Stimulated activated CD8-positive, alpha-beta memory T cell treated with anti-CD3 and anti-CD28 coated beads, Interleukin-15, amount 100 ng/mL, for 48 hours (primary cell): Measurements from ENCODE around the gene ISOC1.

Experiments used
- DNase-seq, 2 donors: peaks; one replicate each; pipeline ENCODE4 v3.0.0-alpha.2; 2020; ENCODE audit warnings: low read depth in 2 of 2

The ISOC1 gene

DNA sequence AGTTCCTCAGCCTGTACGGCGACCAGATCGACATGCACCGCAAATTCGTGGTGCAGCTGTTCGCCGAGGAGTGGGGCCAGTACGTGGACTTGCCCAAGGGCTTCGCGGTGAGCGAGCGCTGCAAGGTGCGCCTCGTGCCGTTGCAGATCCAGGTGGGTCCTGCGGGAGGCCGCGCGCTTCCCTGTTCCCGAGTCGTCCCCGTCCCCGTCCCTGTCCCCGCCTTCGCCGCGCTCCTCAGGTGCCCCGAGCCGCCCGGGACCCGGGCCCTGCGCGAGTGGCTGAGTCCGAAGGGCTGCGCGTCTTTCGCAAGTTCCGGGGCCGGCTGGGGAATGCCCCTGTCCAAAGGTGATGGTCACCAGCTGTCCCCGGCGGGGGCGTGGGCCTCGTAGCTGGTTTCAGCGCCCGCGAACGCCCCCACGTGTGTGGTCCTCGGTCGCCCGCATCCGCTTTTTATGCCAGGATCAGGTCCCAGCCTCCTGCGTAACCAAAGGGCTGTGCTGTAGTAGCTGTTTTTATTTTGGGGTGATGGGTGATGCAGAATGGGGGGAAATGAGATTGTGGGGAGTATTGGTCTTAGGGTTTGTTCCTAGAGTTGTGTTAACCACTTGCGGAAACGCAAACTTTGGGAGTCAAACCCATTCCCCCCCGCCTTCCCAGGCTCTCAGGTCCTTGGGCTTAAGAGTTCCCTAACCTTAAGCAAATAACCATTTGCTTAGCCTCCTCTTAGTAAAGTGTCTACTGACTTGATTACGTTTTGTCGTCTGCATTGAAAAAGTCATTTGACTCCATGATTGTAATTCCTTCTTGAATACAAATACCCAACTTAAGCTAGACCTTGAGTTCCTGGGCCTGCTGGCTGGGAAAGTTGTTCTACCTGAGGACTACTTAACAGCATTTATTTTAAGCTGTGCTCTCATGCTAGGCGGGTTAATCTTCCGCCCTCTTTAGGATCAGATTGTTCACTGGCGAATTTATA is 663 bp downstream of the ISOC1 start:
- peak; percentile 19 to 36 for DNase-seq

DNA sequence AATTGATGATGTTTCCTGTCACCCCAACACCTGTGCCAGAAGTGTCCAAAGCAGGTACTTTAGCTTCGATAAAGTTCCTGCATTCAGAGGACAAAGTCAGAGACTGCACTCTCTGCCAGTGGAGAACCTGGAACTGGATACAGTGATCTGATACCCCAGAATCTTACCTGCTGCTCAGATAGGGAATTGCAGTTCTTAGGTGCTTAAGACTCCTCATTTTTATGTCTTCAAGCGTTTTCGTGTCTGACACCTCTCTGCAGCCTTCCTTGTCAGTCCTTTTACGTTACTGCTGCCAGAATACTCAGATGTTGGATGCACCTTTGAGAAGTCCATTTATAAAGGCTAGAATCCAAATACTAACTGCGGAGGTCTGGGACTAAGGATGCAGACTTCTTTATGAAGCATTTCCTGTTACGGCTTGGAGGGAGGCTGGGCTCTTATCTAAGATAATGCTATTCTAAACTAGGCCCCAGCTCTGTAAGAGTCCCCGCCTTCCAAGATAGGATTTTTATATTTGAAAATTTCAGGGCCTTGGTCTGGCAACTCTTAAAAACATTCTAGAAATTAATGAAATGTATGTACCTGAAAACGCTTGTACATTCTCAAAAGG is 1.9 kb downstream of the ISOC1 start:
- no peak for DNase-seq

DNA sequence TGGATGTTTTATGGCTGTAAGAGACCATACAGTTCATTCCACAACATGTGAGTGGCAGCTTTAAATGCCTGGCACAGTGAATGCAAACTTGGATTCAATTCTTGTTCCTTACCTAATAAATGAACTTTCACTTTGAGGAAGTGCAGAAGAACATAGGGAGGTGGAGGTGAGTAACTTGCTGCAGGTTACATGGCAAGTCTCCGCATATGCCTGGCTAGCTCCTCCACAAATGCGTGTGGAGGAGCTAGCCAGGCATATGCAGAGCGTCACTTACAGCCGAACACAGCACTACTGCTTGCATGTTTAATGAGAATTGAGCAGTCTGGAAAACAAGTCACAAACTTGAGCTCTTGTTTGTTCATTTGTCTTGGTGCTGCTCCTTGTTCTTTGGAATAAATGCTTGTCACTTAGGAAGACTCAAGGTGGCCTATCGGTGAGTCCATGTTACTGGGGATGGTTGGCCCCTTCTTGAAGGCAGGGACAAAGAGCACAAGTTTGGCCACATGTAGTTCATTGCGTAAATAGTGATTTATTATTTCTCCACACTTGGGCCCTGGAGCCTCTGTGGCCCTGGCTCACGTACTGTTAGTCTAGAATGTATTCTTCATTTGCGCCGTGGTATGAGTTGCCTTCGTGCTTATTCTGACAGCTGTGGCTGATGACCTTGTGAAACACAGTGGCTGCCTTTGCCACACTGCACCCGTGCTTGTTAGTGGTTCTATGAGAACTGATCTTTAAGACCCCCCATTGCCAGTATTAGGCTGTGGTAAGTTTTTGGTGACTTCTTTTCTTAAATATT is 3.1 kb downstream of the ISOC1 start:
- DNase-seq, result no peak

DNA sequence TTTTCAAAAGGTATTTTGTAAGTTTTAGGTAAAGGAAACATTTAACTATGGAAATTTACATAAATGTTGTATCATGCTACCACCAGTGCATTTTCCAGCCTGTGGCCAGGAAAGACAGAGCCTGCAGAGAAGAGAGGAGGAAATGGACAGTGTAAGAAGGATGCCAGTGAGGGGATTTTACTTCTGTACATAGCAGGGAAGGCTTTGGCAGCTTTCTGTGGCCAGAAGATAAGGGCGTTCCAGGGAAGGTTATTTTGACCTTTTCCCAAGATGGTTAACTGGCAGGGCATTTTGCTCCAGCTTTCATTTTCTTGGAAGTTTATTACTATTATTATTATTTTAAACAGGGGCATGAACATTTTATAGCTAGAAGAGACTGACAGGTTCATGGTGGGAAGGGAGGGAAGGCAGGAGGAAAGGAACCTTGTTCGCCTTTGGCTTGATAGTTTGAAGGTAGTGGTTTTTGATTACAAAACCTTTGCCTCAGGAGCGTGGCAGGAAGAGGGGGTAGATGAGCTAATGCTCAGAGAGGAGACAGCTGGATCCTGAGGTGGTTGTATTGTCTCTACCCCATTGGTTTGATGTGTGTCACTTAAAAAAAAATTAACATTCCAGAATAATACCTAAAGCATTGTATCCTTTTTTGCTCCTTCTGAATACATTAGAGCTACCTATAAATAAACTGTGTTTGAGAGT is 4.1 kb downstream of the ISOC1 start:
- no peak for DNase-seq

DNA sequence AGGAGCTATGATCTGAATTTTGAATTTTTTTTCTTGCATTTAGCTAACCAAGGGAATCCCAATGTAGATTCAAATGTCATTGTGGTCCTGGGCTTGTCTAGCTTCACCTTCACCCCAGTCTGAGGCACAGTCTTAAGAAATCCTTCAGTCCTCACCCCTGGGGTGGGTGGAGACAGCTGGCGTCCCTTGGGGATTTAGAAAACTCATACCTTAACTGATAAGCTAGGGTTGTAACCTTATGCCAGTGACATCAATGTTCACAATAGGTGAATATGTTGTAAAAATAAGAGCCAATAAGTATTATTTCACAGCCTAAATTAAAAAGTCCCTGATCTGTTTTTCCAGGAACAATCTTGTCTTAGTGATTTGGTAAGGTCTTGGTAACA is 4.6 kb downstream of the ISOC1 start:
- DNase-seq, result no peak

DNA sequence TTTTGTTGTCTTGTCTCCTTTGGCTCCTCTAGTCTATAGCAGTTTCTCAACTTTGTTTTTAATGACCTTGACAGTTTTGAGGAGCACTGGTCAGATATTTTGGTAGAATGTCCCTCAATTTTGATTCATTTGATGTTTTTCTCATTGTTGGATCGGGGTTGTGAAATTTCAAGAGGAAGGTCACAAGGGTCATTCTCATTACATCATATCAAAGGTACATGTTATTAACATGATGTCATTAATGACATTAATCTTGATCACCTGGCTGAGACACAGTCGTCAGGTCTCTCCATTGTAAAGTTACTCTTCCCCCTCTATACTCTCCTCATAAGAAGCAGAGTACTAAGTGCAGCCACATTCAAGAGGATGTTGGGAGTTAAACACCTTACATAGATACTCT is 7.2 kb downstream of the ISOC1 start:
- DNase-seq, result no peak

DNA sequence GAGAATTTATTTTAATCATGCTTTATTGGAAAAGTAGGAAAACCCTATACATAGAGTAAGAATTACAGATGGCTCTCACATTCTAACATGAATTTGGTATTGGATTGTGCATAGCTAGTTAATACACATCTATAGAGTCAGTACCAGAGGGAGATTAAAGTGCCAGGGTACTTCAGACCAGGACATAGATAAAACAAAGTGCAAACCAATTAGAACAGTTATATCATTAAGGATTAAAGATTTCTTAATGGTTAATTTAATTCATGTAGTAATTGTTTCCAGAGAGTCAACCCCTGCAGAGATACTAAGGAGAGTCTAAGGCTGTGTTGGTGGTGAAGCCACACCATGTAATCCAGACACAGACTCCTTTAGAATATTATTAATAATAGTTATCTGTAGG is 8.8 kb downstream of the ISOC1 start:
- DNase-seq, result no peak

DNA sequence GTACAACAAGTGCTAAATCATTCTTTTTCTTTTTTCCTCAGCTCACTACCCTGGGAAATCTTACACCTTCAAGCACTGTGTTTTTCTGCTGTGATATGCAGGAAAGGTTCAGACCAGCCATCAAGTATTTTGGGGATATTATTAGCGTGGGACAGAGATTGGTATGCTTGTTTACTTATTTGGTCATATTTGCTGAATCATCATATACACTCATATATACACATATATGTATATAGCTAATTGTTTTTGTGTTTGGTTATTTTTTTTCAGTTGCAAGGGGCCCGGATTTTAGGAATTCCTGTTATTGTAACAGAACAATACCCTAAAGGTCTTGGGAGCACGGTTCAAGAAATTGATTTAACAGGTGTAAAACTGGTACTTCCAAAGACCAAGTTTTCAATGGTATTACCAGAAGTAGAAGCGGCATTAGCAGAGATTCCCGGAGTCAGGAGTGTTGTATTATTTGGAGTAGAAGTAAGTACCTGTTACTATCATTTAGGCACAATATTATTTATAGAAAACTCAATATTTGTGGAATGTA is 10.4 kb downstream of the ISOC1 start:
- DNase-seq, result no peak

DNA sequence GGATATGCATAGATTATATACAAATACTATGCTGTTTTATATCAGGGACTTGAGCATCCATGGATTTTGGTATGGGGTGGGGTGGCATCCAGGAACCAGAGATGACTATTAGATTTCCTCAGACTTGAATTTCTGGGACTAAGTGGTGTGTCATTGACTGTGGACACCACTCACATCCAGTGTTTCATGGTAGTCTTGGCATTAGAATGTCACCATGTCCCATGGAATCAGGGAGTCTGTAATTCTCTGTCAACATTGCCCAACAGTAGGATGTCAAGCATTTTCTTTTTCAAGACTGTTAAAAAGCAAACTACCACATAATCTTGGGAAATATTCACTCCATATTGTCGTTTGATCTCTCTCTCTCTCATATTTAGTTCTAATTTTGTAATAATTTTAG is 13.1 kb downstream of the ISOC1 start:
- DNase-seq, result no peak

DNA sequence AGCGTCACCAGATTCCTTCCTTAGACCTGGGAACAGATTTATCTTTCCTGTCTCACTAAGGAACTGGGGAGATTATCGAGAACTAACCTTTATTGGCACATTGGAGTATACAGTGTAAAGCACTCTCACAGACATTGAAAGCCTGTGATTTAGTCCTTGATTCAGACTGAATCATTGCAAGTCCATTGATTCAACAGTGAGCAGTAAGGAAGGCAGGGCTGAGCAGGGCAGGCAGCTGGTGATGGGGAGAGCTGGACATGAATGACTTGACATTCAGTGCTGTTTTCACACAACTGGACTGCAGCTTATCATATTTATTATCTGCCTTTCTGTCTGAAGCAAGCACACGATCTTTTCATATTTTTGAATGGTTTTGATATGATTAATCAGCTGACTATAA is 16.2 kb downstream of the ISOC1 start:
- DNase-seq, result no peak

DNA sequence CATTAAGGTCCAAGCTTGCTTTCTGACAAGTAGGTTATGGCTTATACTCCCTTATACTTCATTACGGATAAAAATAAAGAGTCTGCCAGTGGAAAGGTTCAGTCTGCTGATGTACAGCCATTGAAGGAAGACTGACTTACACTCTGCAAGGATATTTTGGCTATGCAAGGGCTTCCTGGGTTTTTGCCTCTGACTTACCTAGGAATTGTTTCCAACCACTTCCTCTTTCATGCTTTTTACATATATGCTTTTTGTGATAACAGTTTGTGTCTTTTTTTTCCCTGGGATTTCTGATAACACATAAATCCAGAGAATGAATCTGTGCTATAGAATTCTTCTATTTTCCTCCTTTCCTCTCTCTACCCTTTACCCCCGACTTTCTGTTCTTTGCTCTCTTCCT is 16.8 kb downstream of the ISOC1 start:
- DNase-seq, result no peak

DNA sequence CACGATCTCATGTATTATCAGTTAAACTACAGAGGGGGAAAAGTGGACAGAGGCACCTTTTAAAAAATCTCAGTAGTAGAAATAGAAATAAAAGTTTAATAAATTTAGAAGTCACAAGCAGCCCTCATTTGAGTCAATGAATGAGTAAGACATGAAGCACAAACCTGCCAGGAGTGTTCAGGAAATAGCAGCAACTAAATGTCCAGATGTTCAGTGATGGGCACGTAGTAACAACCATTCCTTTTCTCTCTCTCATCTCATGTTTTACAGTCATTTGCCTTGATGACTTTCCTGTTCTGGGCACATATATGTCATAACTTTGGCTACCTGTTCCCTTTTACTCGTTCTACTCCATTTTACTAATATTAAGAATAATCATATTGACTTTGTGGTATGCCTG is 17.7 kb downstream of the ISOC1 start:
- no peak for DNase-seq

DNA sequence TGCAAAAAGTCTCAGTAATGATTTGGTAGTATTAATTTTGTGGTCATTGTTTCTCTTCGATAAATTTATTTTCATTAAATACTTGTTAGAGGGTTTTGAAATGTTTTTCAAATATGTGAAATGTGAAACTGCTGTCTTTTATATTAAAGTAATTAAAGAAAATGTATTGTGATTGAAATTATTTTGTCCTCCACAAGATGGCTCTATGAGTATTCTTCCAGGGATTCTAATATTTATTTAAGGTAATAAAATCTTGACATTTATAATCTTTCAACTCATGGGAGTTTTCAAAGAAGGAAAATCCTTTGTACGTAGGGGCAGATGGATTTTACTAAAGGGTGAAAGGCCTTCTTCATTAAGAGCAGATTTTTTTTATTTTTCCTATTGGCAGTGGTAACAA is 19.3 kb downstream of the ISOC1 start:
- DNase-seq, result no peak

DNA sequence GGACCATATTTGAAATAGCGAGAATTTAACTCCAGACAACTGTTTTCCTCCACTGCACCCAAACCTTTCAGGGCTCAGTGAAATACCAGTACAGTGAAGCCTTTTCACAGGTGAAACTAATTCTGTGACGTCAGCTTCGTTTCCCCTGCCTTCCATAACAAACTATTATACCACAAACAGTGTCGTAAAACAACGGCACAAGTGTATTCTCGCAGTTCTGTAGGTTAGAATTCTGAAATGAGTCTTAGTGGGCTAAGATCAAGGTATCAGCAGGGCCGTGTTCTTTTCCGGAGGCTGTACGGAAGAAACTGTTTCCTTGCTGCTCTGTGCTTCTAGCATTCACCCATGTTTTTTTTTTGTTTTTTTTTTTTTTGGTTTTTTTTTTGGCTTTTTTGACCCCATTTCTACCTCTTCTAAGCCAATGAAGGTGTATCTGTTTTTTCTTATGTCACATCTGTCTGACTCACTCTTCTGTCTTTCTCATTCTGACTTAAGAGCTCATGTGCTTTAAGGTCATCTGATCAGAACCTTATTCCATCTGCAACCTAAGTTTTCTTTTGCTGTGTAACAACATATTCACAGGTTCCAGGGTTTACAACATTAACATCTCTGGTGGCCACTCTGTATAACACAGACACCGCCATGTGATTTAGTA is 20.1 kb downstream of the ISOC1 start:
- no peak for DNase-seq

DNA sequence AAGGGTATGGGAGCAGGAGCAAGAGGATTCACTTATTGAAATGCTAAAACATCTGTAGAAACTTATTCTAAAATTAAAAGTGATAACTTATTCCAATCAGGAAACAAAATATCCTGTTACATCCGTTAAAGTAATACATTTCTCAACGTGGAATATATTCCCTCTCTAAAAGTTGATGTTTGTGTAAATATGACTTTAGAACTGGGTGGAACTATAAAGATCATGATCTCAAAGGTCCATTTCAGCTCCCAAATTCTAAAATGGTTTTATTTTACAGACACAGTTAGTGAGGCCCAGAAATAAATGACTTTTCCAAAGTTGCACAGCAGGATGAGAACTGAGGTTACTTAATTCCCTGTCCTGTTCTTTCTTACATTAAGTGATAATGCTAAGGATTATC is 21.1 kb downstream of the ISOC1 start:
- DNase-seq, result no peak

DNA sequence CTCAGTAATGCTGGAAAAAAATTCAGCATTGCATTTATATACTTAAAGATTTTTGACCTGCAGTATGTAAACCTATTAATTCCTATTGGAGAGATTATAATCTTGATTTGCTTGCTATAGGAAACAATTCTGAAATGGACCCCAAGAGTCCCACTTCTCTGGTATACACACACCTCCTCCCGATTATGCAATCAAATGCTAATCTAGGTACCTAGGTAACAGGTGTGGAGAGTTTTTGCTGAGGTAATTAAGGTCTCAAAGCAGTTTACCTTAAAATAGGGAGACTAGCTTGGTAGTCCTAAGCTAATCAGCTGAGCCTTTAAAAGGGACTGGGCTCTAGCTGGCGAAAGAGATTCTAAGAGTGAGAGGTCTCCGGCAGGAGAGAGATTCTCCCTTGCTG is 22.2 kb downstream of the ISOC1 start:
- no peak for DNase-seq

DNA sequence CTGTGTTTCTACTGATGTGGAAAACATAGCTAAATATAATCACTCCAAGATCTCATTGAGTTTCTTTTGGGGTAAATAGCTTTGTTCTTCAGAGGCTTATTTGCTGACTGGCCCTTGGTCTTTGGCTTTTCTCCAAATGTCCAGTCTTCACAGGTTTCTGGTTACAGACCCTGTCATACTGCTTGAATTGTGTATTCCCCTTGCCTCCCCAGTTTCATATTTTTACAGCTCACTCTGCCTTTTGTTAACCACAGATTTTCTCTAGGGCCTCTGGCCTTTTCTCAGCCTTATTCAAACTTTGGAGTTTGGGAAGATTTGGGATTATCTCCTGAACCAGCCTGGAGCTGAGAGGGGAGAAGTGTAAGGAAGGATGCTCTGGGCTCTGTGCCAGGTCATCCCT is 23.9 kb downstream of the ISOC1 start:
- DNase-seq, result no peak

DNA sequence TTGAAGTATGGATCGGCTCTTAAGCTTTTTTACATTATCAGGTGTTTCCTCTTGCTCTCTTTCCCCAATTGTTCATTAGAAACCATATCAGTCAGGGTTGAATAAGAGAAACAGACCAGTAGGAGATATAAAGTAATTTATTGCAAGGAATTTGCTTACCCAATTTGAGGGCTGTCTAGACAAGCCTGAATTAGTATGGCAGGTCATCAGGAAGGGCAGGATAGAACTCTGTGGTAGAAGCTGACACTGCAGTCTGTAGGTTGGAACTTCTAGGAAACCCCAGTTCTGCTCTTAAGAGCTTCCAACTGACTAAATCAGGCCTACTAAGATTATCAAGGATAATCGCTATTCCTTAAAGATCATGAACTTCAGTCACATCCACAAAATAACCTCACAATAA is 24.3 kb downstream of the ISOC1 start:
- DNase-seq, result no peak

DNA sequence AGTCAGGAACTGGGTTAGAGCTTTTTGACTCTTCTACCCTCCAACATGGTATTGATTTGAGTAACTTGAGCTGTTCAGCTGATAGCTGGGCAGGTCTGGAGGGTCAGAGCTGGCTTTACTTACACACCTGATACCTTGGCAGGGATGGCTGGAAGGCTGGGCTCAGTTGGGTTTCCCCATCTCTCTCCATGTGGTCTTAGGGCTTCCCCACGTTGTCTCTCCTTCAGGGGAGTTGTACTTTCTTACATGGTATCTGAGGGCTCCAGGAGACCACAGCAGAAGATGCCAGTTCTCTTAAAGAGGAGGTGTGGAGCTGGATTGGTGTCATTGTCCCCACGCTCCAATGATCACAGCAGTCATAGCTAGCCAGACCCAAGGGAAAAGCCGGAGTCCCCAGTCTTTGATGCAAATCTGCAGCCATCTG is 25.6 kb downstream of the ISOC1 start:
- DNase-seq, result no peak

DNA sequence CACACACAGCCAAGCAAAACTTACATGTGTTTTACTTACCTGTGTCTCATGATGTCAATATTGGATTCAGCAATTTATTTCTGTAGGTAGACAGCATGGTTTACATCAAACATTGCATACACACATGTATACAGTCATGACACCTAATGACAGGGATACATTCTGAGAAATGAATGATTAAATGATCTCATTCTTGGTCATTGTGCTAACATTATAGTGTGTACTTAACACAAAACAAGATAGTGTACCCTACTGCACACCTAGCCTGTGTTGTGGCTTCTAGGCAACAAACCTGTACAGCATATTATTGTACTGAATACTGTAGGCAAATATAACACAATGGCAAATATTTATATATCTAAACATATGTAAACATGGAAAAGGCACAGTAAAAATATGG is 28.0 kb downstream of the ISOC1 start:
- no peak for DNase-seq

DNA sequence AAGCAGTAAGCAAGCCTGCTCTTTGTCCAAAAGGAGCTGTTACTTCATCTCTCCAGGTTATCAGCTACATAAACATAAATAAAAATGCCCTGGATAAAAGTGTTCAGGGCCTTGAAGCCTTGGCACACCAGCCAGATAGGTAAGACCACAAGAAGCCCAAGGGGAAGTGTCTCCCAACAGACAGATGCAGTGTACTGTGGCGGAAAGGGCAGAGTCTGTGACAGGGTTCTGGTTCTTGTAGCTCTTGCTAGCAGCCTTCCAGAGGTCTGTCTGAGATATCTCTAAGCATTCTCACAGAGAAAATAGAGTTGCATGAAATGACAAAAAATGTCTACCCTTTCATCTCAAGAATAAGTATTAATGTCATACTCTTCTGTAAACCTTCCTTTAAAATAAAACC is 30.1 kb downstream of the ISOC1 start:
- DNase-seq, result no peak
